ENCODE measurements around the gene SLC6A4. TPM values are rescaled to one million over a fixed set of nuclear protein-coding genes. Genes with fewer than 3 reads are reported as not detected.

SLC6A4 gene
- total RNA-seq, 1 experiment from 2014 or later = 0.02 TPM

DNA sequence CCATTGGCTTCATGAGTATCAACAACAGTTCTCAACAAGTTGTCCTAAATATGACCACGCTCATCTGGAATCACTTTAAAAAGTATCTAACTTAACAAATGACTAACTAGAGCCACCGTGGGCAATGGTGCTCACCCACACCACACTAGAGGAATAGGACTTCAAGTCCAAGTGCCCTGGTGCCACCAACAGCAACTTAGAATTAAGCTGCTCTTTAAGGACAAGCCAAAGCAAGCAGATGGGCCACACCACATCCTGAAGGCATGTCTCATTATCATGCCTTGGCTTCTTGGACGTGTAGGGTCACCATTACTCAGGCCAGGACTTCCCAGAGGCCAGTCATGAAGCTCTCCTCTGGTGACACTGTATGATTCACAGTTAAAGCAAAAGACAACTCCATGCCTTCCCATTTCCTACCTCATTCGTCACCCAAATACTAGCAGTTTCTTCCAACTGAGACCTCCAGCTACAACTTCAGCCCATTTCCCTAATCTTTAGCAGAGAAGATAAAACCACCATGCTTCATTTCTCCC lies 9.4 kb upstream of the SLC6A4 start:
- H2BK15ac ChIP-seq (ENCODE audit: low read depth, low read length) = no peak overlapping the region
- no peaks in the 10 kb centered on the region for H3K79me2 ChIP-seq (ENCODE audit: insufficient read depth, low read length)
- H3K4me3 Mint-ChIP-seq = no peak overlapping the region
- H4K20me1 ChIP-seq (ENCODE audit: control insufficient read depth, insufficient read depth, insufficient read length) = no peaks in the 10 kb centered on the region
- no peak overlapping the region for H3K14ac ChIP-seq (ENCODE audit: insufficient read depth, low read length)
- H3K4me1 Mint-ChIP-seq = peaks cover 0 to 7% of the 10 kb centered on the region in 2 experiments; a peak in 2 of 4 replicates
- H2AFZ ChIP-seq (ENCODE audit: low read length) = no peak overlapping the region
- no peak overlapping the region for H3K56ac ChIP-seq (ENCODE audit: insufficient read length, low read depth, low read length)
- TF ChIP-seq, protein P1, sequence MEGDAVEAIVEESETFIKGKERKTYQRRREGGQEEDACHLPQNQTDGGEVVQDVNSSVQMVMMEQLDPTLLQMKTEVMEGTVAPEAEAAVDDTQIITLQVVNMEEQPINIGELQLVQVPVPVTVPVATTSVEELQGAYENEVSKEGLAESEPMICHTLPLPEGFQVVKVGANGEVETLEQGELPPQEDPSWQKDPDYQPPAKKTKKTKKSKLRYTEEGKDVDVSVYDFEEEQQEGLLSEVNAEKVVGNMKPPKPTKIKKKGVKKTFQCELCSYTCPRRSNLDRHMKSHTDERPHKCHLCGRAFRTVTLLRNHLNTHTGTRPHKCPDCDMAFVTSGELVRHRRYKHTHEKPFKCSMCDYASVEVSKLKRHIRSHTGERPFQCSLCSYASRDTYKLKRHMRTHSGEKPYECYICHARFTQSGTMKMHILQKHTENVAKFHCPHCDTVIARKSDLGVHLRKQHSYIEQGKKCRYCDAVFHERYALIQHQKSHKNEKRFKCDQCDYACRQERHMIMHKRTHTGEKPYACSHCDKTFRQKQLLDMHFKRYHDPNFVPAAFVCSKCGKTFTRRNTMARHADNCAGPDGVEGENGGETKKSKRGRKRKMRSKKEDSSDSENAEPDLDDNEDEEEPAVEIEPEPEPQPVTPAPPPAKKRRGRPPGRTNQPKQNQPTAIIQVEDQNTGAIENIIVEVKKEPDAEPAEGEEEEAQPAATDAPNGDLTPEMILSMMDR (conservative IDR thresholded peaks at IDR 0.05) = no peak
- no peak overlapping the region for H3K18ac ChIP-seq (ENCODE audit: insufficient read length, low read depth, low read length)
- no peak for DNase-seq
- no peak overlapping the region for H2BK20ac ChIP-seq (ENCODE audit: low read depth, low read length, poor library complexity, severe bottlenecking)
- H3K27ac ChIP-seq (ENCODE audit: insufficient read length, low read depth, low read length) = no peak overlapping the region
- H4K5ac ChIP-seq (ENCODE audit: insufficient read length, low read depth, low read length) = no peak overlapping the region
- H2BK120ac ChIP-seq (ENCODE audit: low read depth, low read length, poor library complexity, severe bottlenecking) = no peak overlapping the region
- peaks cover 8% of the 10 kb centered on the region in 2 experiments; a peak in 4 of 5 replicates for H3K9me3 Mint-ChIP-seq
- no peaks in the 10 kb centered on the region for H3K79me1 ChIP-seq (ENCODE audit: insufficient read depth, low read depth, low read length, poor library complexity, severe bottlenecking)
- H3K27me3 ChIP-seq (ENCODE audit: insufficient read depth, low read length) = no peaks in the 10 kb centered on the region
- H4K91ac ChIP-seq (ENCODE audit: insufficient read length, low read depth, low read length) = no peak overlapping the region
- peaks cover 13 to 30% (median 14%) of the 10 kb centered on the region in 3 experiments; a peak in 6 of 7 replicates for H3K36me3 Mint-ChIP-seq (ENCODE audit: insufficient read depth in 1 of 3, low read depth in 3 of 3)
- no peaks in the 10 kb centered on the region for H3K9me3 ChIP-seq (ENCODE audit: control insufficient read depth, low read depth, low read length)
- no peak overlapping the region for H2BK5ac ChIP-seq (ENCODE audit: insufficient read length, low read length)
- no peak overlapping the region for H3K27ac Mint-ChIP-seq
- H3K4me1 ChIP-seq (ENCODE audit: insufficient read depth, low read length) = no peaks in the 10 kb centered on the region
- no peak overlapping the region for H2AK5ac ChIP-seq (ENCODE audit: insufficient read length, low read length)
- peaks cover 4% of the 10 kb centered on the region for H3K27me3 Mint-ChIP-seq (ENCODE audit: low read depth)
- H3K9ac ChIP-seq (ENCODE audit: extremely low read depth, insufficient read length, low read length) = no peak overlapping the region
- no peak overlapping the region for H3K4me2 ChIP-seq (ENCODE audit: insufficient read depth, insufficient read length, low read length)
- no peak overlapping the region for H4K8ac ChIP-seq (replicated peaks; ENCODE audit: insufficient read length, low read depth, low read length)
- no peaks in the 10 kb centered on the region for H3K23me2 ChIP-seq (ENCODE audit: insufficient read length, low read depth, low read length, poor library complexity, severe bottlenecking)
- no peak overlapping the region for H3T11ph ChIP-seq (ENCODE audit: low read length)
- no peak overlapping the region for H3K4ac ChIP-seq (ENCODE audit: low read depth, low read length)
- H2BK12ac ChIP-seq (ENCODE audit: insufficient read length, low read depth, low read length) = no peak overlapping the region
- H3K23ac ChIP-seq (ENCODE audit: insufficient read length, low read depth, low read length) = no peak overlapping the region
- no CpG with 5 or more reads among the region's 4 CpGs for WGBS (ENCODE audit: extremely low coverage, insufficient read length, low lambda C conversion rate)

Measured in H9 (cell line).